ENCODE results near the gene APBA2. TPM values are rescaled to one million over a fixed set of nuclear protein-coding genes. Genes with fewer than 3 reads are reported as not detected.
A peak's percentile ranks its signal among the peaks of the same experiment; 100 is the strongest.

The APBA2 gene
- total RNA-seq, 1 donor from 2014 or later, result 2.0 TPM

GRCh38 chr15:29107971-29108645 lies 222.3 kb downstream of the APBA2 start:
- no peak for DNase-seq (ENCODE audit: missing footprints)
- intact Hi-C loops (cut with DNase I), result loop anchor here (10.0 kb wide), 2 partner anchors 133 to 223 kb away; partner anchors contain the start of gene APBA2
- ATAC-seq, result no peak

GRCh38 chr15:29109762-29110161 lies 224.0 kb downstream of the APBA2 start:
- intact Hi-C loops (cut with DNase I), result loop anchor here (10.0 kb wide), 2 partner anchors 135 to 225 kb away; partner anchors contain the start of gene APBA2
- DNase-seq (ENCODE audit: missing footprints) (no peak), ATAC-seq (no peak)

- ATAC-seq (no peak), DNase-seq (ENCODE audit: missing footprints) (no peak)
- intact Hi-C loops (cut with DNase I), result no loop called here
These were observed 224.4 kb downstream of the APBA2 start for GRCh38 chr15:29110176-29110575.

GRCh38 chr15:29110733-29111132 lies 225.0 kb downstream of the APBA2 start:
- DNase-seq (ENCODE audit: missing footprints), result no peak

GRCh38 chr15:29111705-29112281 lies 226.0 kb downstream of the APBA2 start:
- ATAC-seq, result no peak
- intact Hi-C loops (cut with DNase I), result no loop called here

More at GRCh38 chr15:29110733-29111132, 225.0 kb downstream of the APBA2 start:
- ATAC-seq, result no peak
- intact Hi-C loops (cut with DNase I), result no loop called here

GRCh38 chr15:29113336-29114220 lies 227.8 kb downstream of the APBA2 start:
- intact Hi-C loops (cut with DNase I), result no loop called here
- ATAC-seq (no peak), DNase-seq (ENCODE audit: missing footprints) (no peak)

More at GRCh38 chr15:29111705-29112281, 226.0 kb downstream of the APBA2 start:
- no peak for DNase-seq (ENCODE audit: missing footprints)

GRCh38 chr15:29114221-29115092 lies 228.7 kb downstream of the APBA2 start:
- ATAC-seq (no peak), DNase-seq (ENCODE audit: missing footprints) (no peak)
- intact Hi-C loops (cut with DNase I), result no loop called here

- intact Hi-C loops (cut with DNase I), result no loop called here
- ATAC-seq, result no peak
- peak; percentile 34 for DNase-seq (ENCODE audit: missing footprints)
These were observed 229.6 kb downstream of the APBA2 start for GRCh38 chr15:29115093-29115991.

GRCh38 chr15:29116970-29117700 lies 231.4 kb downstream of the APBA2 start:
- ATAC-seq (no peak), DNase-seq (ENCODE audit: missing footprints) (peak; percentile 53)
- intact Hi-C loops (cut with DNase I), result no loop called here

GRCh38 chr15:29117778-29118177 lies 232.0 kb downstream of the APBA2 start:
- intact Hi-C loops (cut with DNase I), result no loop called here
- DNase-seq (ENCODE audit: missing footprints) (no peak), ATAC-seq (no peak)

GRCh38 chr15:29119847-29120246 lies 234.1 kb downstream of the APBA2 start:
- intact Hi-C loops (cut with DNase I), result no loop called here
- no peak for DNase-seq (ENCODE audit: missing footprints)
- ATAC-seq, result no peak

GRCh38 chr15:29120593-29121368 lies 235.0 kb downstream of the APBA2 start:
- intact Hi-C loops (cut with DNase I), result no loop called here
- ATAC-seq, result no peak
- DNase-seq (ENCODE audit: missing footprints), result no peak

- DNase-seq (ENCODE audit: missing footprints) (no peak), ATAC-seq (no peak)
- intact Hi-C loops (cut with DNase I), result no loop called here
These were observed 235.5 kb downstream of the APBA2 start for GRCh38 chr15:29121369-29121656.

GRCh38 chr15:29121907-29122306 lies 236.1 kb downstream of the APBA2 start:
- DNase-seq (ENCODE audit: missing footprints) (no peak), ATAC-seq (no peak)
- intact Hi-C loops (cut with DNase I), result no loop called here

- ATAC-seq (no peak), DNase-seq (ENCODE audit: missing footprints) (no peak)
- intact Hi-C loops (cut with DNase I), result no loop called here
These were observed 236.7 kb downstream of the APBA2 start for GRCh38 chr15:29122506-29122905.

GRCh38 chr15:29123171-29123570 lies 237.4 kb downstream of the APBA2 start:
- no peak for ATAC-seq

GRCh38 chr15:29123991-29124390 lies 238.2 kb downstream of the APBA2 start:
- DNase-seq (ENCODE audit: missing footprints) (peak; percentile 34), ATAC-seq (no peak)
- intact Hi-C loops (cut with DNase I), result no loop called here

More at GRCh38 chr15:29123171-29123570, 237.4 kb downstream of the APBA2 start:
- DNase-seq (ENCODE audit: missing footprints), result peak; percentile 64
- intact Hi-C loops (cut with DNase I), result no loop called here

All from Right ventricle myocardium inferior (tissue), 1 donor.